Posterior cingulate gyrus (tissue), 11 donors: Measurements from ENCODE around the gene MAMLD1.
A peak's percentile ranks its signal among the peaks of the same experiment; 100 is the strongest.

ENCODE experiments used
- DNase-seq, 10 donors: peaks; one replicate each; pipeline versions ENCODE4 v3.0.0 to v3.0.0-alpha.2; 2020 to 2021; ENCODE audit warnings: mixed read lengths in 3 of 10
- intact Hi-C: fragments of 100-400 bp; cut with DNase I; formaldehyde crosslinking; loops from one replicate; pipeline ENCODE4 v1.15.1; 2023

MAMLD1 gene

GRCh38 chrX:150352114-150352513 lies 11.0 kb upstream of the MAMLD1 start:
- no peak for DNase-seq
- intact Hi-C loops: no loop called here

- no peak for DNase-seq
- intact Hi-C loops: no loop called here
These were observed 10.5 kb upstream of the MAMLD1 start for GRCh38 chrX:150352581-150352980.

GRCh38 chrX:150355913-150356312 lies 7.2 kb upstream of the MAMLD1 start:
- no peak for DNase-seq
- intact Hi-C loops: no loop called here

GRCh38 chrX:150357790-150358189 lies 5.3 kb upstream of the MAMLD1 start:
- no peak for DNase-seq
- intact Hi-C loops: no loop called here

GRCh38 chrX:150358651-150359050 lies 4.5 kb upstream of the MAMLD1 start:
- intact Hi-C loops: no loop called here

GRCh38 chrX:150360331-150360730 lies 2.8 kb upstream of the MAMLD1 start:
- DNase-seq: no peak
- intact Hi-C loops: loop anchor here (5.0 to 10.0 kb wide), 3 partner anchors 204 to 398 kb away; partner anchors contain the start of gene MTM1

More at GRCh38 chrX:150358651-150359050, 4.5 kb upstream of the MAMLD1 start:
- no peak for DNase-seq

GRCh38 chrX:150361070-150361776 lies 1.9 kb upstream of the MAMLD1 start:
- intact Hi-C loops: loop anchor here (5.0 to 10.0 kb wide), 3 partner anchors 204 to 399 kb away; partner anchors contain the start of gene MTM1
- DNase-seq: peak in 1 of 10 donors; percentile 71

- peak in 5 of 10 donors; percentile 14 to 88 (median 73) for DNase-seq
- intact Hi-C loops: loop anchor here (5.0 to 10.0 kb wide), 3 partner anchors 203 to 400 kb away; partner anchors contain the start of gene MTM1
These were observed 1.3 kb upstream of the MAMLD1 start for GRCh38 chrX:150361777-150362351.

GRCh38 chrX:150363561-150364346 lies 637 bp downstream of the MAMLD1 start:
- intact Hi-C loops: loop anchor here (2.0 to 10.0 kb wide), 4 partner anchors 73 to 401 kb away; partner anchors contain the start of gene MTM1
- DNase-seq: peak in 9 of 10 donors; percentile 24 to 91 (median 45)

- DNase-seq: peak in 8 of 10 donors; percentile 13 to 85 (median 33)
- intact Hi-C loops: loop anchor here (2.0 to 10.0 kb wide), 4 partner anchors 74 to 402 kb away; partner anchors contain the start of gene MTM1
These were observed 1.4 kb downstream of the MAMLD1 start for GRCh38 chrX:150364347-150365050.

- intact Hi-C loops: loop anchor here (2.0 to 10.0 kb wide), 3 partner anchors 75 to 349 kb away; partner anchors contain the start of gene MTM1
- DNase-seq: peak; percentile 73 to 97 (median 78)
These were observed 2.2 kb downstream of the MAMLD1 start for GRCh38 chrX:150365051-150365989.

- intact Hi-C loops: loop anchor here (2.0 to 10.0 kb wide), 3 partner anchors 75 to 349 kb away; partner anchors contain the start of gene MTM1
- peak in 6 of 10 donors; percentile 20 to 87 (median 34) for DNase-seq
These were observed 3.1 kb downstream of the MAMLD1 start for GRCh38 chrX:150365990-150366911.

GRCh38 chrX:150366951-150367545 lies 3.9 kb downstream of the MAMLD1 start:
- intact Hi-C loops: loop anchor here (10.0 kb wide), 2 partner anchors 198 to 348 kb away; partner anchors contain the start of gene MTM1
- DNase-seq: no peak

- intact Hi-C loops: loop anchor here (5.0 kb wide), 1 partner anchor 117 kb away; no protein-coding TSS in a partner anchor
- DNase-seq: no peak
These were observed 7.6 kb downstream of the MAMLD1 start for GRCh38 chrX:150370589-150371312.

GRCh38 chrX:150371877-150372276 lies 8.8 kb downstream of the MAMLD1 start:
- DNase-seq: no peak
- intact Hi-C loops: loop anchor here (5.0 kb wide), 1 partner anchor 115 kb away; no protein-coding TSS in a partner anchor

- peak in 7 of 10 donors; percentile 15 to 84 (median 40) for DNase-seq
- intact Hi-C loops: loop anchor here (5.0 kb wide), 1 partner anchor 115 kb away; no protein-coding TSS in a partner anchor
These were observed 9.2 kb downstream of the MAMLD1 start for GRCh38 chrX:150372280-150372679.
